H54 (cell line): ENCODE measurements around the gene IMMP2L.

Experiments used
- DNase-seq: peaks from one replicate; pipeline ENCODE4 v3.0.0; 2011; ENCODE audit warnings: low spot score, mixed read lengths; ENCODE audit not compliant: insufficient read length
- FAIRE-seq: peaks from 3 replicates; lab custom pipeline; 2011; peaks lifted over from hg19 to GRCh38; lab: Jason Lieb, UNC
- POLR2A ChIP-seq: IDR thresholded peaks from 2 replicates; pipeline ENCODE4 v1.6.1; 2011; ENCODE audit warnings: low read depth, mild to moderate bottlenecking, low read length

The IMMP2L gene

DNA sequence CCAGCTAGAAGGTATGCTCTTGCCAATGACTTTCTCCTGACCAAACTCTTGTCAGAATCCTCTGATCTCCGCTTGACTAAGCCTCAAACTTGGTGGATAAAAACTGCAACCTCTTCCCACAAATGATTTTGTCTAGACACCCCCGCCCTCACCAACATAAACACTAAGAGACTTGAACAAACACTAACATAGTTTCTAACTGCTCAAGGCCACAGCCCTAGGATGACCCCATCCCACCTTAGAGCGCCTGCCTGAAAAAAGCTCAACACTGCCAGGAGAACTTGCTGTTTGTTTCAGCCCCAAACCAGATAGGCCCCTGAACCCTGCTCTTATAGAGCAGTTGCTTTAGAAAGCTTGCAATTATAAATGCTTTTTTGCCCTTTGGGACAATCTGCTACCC, 399.6 kb downstream of the IMMP2L start:
- FAIRE-seq, result no peak

DNA sequence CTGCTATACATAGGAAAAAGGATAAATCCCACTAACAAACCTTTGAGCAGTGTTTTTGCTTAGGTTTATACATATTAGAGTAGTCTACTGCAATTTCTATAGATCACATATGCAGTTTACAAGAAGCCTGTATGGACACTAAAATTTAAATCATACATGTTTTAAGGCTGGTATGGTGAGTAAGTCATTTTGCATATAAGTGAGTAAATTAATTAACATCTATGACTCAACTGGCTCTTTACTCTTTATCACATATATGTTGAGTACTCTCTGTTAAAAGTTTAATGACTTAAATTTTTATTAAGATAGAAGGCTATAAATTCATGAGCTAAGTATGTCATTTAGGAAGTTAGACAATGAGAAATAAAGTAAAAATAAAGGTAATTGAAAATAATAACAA, 402.0 kb downstream of the IMMP2L start:
- DNase-seq, result no peak
- no peak for TF ChIP-seq POLR2A
- FAIRE-seq, result no peak

More for the DNA sequence above, 399.6 kb downstream of the IMMP2L start:
- no peak for DNase-seq
- no peak for TF ChIP-seq POLR2A

DNA sequence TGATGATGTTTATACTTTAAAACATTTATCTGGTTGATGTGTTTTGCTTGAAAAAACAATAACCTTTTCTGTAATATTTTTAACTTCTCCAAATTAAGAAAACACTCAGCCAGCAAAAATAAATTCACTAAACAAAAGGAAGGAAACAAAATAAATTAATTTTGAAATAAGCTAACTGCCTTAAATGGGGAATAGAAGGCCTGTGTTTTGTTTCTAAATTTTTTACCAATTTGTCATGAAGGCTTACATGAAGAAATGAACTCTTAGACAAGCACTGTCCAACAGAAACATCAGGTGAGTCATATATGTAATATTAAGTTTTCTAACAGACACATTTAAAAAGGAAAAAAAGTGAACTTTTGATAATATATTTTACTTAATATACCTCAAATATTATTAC, 402.9 kb downstream of the IMMP2L start:
- TF ChIP-seq POLR2A, result no peak
- DNase-seq, result peak; percentile 4
- no peak for FAIRE-seq

DNA sequence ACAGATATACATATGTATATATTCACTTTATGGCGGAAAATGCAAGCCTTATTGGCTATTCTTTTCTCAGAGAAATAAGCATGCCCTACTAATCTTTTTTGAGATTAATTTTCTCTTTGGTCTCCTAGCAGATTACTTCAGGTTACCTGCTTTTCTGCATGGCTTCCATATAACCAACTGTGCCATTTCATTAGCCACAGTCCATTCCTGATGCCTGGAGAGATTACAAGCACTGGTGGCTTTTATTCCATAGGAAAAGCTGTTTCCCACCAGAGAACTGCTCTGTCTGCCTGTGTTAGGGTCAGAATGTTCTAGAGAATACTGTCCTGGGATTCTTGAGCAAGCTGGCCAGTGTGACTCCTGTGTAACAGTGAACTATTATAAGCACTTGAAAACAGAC, 411.6 kb downstream of the IMMP2L start:
- TF ChIP-seq POLR2A, result no peak
- DNase-seq (no peak), FAIRE-seq (no peak)

DNA sequence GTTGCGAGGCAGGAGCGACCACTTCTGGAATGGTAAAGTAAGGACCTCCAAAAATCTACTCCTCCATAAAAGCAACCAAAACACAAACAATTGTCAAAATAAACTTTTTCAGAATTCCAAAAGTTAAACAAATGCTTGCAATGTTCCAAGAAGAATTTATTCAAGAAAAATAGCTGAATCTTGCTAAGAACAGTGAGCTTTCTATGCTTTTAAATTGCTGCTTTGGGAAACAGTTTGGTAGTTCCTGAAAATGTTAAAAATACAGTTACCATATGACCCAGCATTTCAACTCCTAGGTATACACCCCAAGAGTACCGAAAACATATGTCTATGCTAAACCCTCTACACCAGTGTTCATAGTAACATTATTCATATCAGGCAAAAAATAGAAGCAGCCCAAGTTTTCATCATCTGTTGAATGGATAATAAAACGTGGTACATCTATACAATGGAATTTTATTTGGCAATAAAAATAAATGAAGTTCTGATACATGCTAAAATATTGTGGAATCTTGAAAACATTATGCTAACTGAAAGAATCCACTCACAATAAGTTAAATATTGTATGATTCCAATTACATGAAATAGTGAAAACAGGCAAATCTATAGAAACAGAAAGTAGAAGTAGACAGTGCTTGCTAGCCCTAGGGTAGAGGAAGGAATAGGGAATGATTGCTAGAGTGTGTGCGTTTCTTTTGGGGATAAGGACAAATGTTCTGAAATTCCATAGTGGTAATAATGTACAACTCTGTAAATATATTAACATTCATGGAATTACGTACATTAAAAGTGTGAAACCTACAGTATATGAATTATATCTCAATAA, 414.4 kb downstream of the IMMP2L start:
- FAIRE-seq (no peak), DNase-seq (no peak)
- TF ChIP-seq POLR2A, result no peak

DNA sequence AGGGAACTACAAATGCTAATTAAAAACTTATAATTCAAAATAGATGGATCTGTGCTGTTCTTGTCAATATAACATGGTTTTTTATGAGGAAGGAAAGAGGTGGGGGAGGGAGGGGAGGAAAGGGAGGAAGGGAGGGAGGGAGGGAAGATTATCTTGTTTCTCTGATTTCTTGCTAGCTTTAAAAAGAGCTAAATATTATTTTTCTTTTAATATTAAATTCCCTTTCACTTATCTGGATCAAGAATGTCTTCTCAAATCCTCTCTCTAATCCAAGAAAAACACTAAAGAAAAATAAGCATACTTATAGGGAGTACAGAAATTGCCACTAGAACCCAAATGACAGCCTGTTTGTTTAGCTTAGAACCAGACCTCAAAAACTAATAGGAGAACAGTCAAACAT, 416.2 kb downstream of the IMMP2L start:
- no peak for TF ChIP-seq POLR2A
- DNase-seq (no peak), FAIRE-seq (no peak)

DNA sequence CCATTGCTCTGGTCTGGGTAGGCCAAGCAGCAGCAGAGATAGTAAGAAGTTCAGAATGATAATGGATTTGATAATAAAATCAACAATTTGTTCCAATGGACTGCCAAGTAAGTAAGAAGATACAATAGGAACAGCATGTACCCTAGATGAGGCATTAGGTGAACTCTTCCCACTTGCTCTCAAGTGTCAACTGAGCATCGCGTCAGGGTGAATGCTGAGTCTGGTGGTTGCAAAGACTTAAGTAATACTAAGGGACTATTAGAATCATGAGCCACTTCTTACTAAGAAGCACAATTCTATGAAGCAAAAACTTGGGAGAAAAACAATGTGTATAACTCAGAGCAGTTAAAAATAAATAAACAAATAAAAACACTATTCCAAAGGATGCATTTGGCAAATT, 416.8 kb downstream of the IMMP2L start:
- FAIRE-seq (no peak), DNase-seq (no peak)
- no peak for TF ChIP-seq POLR2A

DNA sequence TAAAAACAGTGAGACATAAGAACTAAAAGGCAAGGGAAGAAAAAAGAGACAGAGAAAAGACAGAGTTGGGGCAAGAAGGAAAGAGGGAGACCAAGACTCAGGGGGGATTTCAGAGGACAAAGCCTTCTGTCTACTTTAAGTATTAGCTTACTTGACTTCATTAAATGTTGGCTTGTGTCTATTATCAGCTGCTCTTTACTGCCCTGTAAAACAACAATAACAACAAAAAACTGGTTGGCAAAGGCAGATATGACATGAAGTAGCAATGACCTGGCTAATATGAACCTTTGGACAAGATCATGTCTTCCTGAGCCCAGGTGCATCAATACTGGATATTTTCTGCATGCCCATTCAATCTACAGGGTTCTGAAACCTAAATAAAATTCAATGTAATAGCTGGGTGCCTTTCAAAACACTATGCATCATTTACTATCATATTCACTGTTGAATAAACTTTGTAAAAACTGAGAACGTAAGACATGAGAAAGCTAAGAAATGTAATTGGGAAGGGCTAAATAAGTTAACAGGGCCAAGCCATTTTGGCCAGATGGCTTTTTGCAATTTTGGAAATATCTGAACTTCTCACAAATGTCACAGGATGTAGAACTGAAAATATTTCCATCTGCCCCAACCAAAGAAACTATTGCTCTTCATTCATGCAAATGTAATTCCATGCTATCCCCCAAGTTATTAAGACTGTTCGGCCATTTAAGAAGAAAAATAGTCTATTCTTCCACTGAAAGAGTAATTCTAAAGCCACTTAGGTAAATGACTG, 422.0 kb downstream of the IMMP2L start:
- no peak for FAIRE-seq
- TF ChIP-seq POLR2A, result no peak
- DNase-seq, result no peak

DNA sequence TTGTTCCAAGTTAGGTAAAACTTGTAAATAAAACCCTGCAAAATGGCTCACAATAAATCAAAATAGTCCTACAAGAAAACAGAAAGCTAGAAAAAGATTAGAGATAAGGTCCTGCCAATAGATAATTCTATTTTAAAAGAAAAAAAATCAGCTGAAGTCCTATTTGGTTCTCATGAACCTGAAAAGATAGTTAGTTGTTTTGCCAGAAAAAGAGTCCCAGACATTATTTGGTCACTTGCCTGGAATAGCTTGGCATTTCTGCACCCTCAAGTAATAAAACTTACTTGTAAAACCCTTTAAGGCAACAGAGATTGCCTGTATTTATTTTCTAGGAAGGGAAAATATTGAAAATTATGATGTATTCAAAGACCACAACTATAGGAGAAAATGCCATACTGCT, 423.7 kb downstream of the IMMP2L start:
- no peak for DNase-seq
- FAIRE-seq, result no peak
- no peak for TF ChIP-seq POLR2A

DNA sequence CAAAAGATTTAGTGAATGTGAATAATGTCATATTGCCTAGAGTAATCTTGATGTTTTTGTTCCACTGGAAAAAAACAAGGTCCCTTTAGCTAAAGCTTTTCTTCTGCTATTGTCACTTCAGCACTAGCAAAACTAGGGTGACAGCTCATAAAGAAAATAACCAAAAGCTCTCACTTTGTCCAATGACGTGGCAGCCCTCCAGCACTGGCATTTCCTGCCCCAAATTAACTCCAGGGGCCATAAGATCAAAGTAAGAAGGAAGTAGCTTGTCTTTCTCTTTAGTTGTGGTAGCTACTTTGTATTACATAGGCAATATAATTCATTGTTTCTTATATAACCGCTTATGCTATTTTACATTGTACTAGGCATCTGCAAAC, 424.1 kb downstream of the IMMP2L start:
- DNase-seq (no peak), FAIRE-seq (peak; percentile 86)
- no peak for TF ChIP-seq POLR2A

DNA sequence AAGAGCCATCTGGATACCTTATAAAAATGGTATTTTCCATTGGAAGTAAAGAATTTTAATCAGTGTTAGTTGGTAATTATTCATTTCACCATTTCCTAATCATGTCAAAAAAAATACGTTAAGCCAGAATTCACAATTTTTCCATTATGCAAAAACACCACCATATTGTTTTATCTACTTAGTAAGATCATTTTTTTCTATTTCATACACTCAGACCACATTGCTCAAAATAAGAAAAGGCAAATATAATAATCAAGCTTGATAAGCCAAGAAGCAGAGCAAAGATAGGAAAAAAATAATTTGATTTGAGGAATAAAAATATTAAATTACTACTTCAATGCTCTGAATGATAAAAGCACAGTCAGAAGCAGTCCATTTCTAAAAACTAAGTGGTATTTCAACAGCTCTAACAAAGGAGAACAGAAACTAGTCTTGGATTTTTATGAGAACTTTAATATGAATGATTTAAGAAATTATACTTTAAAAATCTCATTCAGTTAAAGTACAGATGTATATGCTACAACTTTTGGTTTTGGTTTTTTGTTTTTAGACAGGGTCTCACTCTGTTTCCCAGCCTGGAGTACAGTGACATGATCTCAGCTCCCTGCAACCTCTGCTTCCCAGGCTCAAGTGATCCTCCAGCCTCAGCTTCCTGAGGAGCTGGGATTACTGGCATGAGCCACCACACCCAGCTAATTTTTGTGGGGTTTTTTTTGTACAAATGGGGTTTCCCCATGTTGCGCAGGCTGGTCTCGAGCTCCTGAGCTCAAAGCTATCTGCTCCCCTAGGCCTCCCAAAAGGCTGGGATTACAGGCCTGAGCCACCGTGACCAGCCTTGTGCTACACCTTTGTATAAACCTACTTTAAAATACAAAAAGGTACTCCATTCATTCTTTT, 424.7 kb downstream of the IMMP2L start:
- DNase-seq (no peak), FAIRE-seq (no peak)
- TF ChIP-seq POLR2A, result no peak

DNA sequence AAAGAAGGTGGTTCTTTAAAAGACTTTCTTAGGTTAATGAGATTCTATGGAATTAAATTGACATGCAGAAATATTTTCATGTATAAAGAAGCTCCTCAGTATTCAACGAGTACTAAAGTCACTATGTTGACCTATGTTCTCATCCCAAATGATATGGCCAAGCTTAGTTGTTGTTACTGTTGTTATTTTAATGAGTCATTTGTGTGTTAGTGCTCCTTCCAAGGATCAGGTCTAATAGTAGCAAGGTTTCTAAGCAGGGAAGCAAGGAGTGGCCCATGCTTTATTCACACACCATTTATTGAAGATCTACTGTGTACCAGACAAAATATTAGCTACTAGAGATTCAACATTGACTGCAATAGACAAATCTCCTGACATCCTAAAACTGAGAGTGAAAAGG, 429.5 kb downstream of the IMMP2L start:
- no peak for DNase-seq
- no peak for FAIRE-seq
- no peak for TF ChIP-seq POLR2A

DNA sequence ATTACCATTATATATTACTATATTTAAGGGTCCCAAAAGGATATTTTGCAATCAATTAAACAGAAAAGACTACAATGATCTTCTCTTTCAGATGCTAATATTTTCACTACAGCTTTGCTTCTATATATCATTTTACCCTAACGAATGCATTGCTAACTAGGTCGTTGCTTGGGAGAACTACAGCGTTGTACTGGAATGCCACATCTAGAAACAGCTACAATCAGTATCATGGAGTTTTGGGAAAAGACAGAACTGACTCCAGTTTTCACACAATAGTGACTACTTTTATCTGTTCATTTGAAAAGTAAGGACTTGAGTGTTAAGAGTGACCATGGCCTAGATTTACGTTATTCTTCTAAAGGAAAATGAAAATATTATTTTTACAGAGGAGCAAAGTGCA, 432.9 kb downstream of the IMMP2L start:
- FAIRE-seq (no peak), DNase-seq (no peak)
- TF ChIP-seq POLR2A, result no peak

DNA sequence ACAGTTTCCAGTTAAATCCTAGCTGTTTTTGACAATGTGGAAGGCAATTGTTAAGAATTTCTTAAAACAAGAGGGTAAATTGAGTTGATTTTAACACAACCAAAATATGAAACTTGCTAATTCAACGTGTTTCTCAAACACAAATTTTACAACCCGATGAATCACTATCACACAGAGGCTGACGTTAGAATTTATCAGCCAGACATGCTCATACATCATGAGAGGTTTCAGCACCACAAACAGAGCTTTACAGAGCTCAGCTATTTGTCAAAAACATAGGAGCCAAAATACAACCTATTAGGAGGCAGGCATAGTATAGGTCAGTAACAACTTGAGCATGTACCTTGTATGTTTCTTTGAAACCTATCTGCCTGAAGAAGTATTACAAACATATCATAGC, 435.3 kb downstream of the IMMP2L start:
- no peak for DNase-seq
- FAIRE-seq, result peak; percentile 53
- TF ChIP-seq POLR2A, result no peak
